RPMI7951 (cell line): ENCODE measurements around the gene KIAA0586. TPM values are rescaled to one million over a fixed set of nuclear protein-coding genes. Genes with fewer than 3 reads are reported as not detected.

Experiments
- DNase-seq: peaks from one replicate; pipeline ENCODE4 v3.0.0-alpha.2; 2012; ENCODE audit warnings: low read depth
- total RNA-seq: library from RNA; depleted of rRNA; stranded (reverse); fragments of >200 nt; shearing (Covaris generic); gene quantifications from 2 replicates; pipeline ENCODE4 v1.2.3, GENCODE V29; 2014; rRNA removed

Gene KIAA0586
- total RNA-seq, 1 experiment from 2014 or later: 44.6 TPM

DNA sequence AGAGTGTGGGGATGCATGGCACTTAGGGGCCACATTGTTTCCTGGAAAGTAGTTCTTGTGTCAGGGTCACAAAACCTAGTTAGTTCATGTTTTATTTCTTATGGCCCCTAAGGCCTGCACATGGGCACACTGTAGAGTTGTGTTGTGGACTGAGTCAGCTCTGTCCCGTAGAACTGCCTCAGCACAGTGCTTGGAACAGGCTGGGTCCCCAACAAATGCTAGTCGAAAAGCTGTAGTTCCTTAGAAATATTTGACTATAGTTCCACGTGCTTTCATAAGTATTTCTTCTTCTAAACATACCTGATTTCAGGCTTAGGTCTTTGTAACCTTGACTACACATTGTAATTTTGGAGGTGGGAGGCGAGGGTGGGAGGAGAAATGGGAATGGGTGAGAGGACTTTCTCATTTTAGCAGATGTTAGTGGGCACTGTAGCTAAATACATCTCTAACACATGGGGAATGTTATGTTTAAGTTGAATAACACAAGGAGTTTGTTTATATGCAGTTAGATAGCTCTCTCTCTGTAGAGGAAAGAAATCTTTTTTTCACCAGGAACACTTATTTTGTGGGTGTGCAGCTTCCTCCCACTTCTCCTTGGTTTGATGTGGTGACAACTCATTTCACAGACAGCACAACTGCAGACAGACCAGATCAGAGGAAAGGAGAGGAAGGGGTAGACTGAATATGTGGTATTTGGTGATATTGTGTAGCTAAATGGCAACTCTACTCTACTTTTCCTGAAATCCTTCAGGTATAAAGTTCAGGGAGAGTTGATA is 170.7 kb downstream of the KIAA0586 start:
- DNase-seq: no peak

DNA sequence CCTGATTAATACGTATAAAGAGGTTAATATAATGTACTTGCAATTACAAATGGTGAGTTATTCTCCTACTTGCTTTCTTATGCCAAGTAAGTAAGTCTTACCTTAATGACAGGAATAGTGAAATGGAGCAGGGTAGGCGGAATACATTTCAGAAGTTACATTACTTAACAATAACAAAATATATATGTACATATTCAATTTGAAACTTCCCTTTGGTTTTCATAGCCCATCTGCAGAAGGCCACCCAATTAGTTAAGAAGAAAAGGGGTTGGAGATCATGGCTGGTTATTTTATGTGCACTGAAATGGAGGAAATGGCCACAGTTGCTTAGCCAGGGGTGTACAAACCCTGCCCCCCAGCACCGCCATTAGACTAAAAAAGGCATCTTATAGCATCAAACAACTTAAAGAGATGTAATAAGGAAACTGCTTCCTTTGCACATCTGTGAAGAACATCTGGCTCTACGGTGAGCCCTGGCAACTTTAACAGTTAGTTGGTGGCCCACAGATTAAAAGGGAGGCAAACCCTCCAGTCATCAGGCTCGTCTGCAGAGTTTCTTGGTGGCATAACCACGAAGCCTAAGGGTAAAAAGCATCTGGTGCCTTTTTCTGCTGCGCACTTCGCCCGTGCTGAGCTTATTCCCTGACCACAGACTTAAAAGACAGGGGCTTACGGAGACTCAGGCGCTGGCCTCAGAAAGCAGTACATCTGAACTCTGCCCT is 171.4 kb downstream of the KIAA0586 start:
- peak; percentile 6 for DNase-seq

DNA sequence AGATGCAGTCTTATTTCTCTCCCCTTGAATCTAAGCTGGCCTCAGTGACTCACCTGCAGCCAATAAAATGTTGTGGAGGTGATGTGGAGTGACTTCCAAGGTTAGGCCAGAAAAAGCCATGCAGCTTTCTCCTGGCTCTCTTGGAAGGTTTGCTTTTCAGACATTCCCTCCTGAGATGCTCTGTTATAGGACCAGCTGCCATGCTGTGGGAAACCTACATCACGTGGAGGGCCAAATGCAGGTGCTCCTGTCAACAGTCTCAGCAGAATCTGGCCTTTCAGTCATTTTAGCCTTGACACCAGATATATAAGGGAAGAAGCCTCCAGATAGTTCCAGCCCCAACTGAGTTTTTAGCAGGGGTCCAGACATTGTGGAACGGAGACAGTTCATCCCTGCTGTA is 172.2 kb downstream of the KIAA0586 start:
- no peak for DNase-seq

Other genes with a start within 250 kb of the KIAA0586 start
- 67.2 and 88.8 TPM in 2 replicates for gene ACTR10, start 227.6 kb upstream of the KIAA0586 start, total RNA-seq
- 215 and 218 TPM in 2 replicates for gene PSMA3, start 182.9 kb upstream of the KIAA0586 start, total RNA-seq
- 4.3 and 5.9 TPM in 2 replicates for gene ARID4A, start 129.2 kb upstream of the KIAA0586 start, total RNA-seq
- not detected in 2 replicates for gene TOMM20L, start 31.8 kb upstream of the KIAA0586 start, total RNA-seq
- gene TIMM9, start 188 bp upstream of the KIAA0586 start, total RNA-seq: 60.9 and 68.1 TPM in 2 replicates
- gene DACT1, start 210.2 kb downstream of the KIAA0586 start, total RNA-seq: 22.2 and 23.1 TPM in 2 replicates